Measurements from ENCODE around the gene CPO. TPM values are rescaled to one million over a fixed set of nuclear protein-coding genes. Genes with fewer than 3 reads are reported as not detected.

CPO gene
- total RNA-seq, 1 donor from 2014 or later, result not detected

- H3K36me3 ChIP-seq, result no peaks in the 10 kb centered on the region
- H3K4me1 ChIP-seq, result no peaks in the 10 kb centered on the region
- intact Hi-C loops (cut with DNase I), result no loop called here
- DNase-seq (ENCODE audit: low spot score in 2 of 2), result no peak
- H3K4me3 ChIP-seq, result no peak overlapping the region
- H3K27me3 ChIP-seq, result no peaks in the 10 kb centered on the region
- no peaks in the 10 kb centered on the region for H3K9me3 ChIP-seq
- H3K27ac ChIP-seq, result no peak overlapping the region
- TF ChIP-seq, protein P1, sequence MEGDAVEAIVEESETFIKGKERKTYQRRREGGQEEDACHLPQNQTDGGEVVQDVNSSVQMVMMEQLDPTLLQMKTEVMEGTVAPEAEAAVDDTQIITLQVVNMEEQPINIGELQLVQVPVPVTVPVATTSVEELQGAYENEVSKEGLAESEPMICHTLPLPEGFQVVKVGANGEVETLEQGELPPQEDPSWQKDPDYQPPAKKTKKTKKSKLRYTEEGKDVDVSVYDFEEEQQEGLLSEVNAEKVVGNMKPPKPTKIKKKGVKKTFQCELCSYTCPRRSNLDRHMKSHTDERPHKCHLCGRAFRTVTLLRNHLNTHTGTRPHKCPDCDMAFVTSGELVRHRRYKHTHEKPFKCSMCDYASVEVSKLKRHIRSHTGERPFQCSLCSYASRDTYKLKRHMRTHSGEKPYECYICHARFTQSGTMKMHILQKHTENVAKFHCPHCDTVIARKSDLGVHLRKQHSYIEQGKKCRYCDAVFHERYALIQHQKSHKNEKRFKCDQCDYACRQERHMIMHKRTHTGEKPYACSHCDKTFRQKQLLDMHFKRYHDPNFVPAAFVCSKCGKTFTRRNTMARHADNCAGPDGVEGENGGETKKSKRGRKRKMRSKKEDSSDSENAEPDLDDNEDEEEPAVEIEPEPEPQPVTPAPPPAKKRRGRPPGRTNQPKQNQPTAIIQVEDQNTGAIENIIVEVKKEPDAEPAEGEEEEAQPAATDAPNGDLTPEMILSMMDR (IDR thresholded peaks at IDR 0.05), result no peak
Measured at GRCh38 chr2:207015901-207016300, 76.6 kb downstream of the CPO start.

Other genes starting within 250 kb of the CPO start
- not detected for gene DYTN, start 221.1 kb upstream of the CPO start, total RNA-seq
- not detected for gene MDH1B, start 174.2 kb upstream of the CPO start, total RNA-seq
- gene FASTKD2, start 173.9 kb upstream of the CPO start, total RNA-seq, result 41.5 TPM
- 17.0 TPM for gene KLF7, start 226.4 kb downstream of the CPO start, total RNA-seq